ENCODE data around the gene HPS5.
"Not testable (repeated sequence)": the region's sequence is repeated elsewhere in the genome, so short reads cannot be mapped to it uniquely, and the experiment has no call there.

The HPS5 gene, protein sequence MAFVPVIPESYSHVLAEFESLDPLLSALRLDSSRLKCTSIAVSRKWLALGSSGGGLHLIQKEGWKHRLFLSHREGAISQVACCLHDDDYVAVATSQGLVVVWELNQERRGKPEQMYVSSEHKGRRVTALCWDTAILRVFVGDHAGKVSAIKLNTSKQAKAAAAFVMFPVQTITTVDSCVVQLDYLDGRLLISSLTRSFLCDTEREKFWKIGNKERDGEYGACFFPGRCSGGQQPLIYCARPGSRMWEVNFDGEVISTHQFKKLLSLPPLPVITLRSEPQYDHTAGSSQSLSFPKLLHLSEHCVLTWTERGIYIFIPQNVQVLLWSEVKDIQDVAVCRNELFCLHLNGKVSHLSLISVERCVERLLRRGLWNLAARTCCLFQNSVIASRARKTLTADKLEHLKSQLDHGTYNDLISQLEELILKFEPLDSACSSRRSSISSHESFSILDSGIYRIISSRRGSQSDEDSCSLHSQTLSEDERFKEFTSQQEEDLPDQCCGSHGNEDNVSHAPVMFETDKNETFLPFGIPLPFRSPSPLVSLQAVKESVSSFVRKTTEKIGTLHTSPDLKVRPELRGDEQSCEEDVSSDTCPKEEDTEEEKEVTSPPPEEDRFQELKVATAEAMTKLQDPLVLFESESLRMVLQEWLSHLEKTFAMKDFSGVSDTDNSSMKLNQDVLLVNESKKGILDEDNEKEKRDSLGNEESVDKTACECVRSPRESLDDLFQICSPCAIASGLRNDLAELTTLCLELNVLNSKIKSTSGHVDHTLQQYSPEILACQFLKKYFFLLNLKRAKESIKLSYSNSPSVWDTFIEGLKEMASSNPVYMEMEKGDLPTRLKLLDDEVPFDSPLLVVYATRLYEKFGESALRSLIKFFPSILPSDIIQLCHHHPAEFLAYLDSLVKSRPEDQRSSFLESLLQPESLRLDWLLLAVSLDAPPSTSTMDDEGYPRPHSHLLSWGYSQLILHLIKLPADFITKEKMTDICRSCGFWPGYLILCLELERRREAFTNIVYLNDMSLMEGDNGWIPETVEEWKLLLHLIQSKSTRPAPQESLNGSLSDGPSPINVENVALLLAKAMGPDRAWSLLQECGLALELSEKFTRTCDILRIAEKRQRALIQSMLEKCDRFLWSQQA

DNA sequence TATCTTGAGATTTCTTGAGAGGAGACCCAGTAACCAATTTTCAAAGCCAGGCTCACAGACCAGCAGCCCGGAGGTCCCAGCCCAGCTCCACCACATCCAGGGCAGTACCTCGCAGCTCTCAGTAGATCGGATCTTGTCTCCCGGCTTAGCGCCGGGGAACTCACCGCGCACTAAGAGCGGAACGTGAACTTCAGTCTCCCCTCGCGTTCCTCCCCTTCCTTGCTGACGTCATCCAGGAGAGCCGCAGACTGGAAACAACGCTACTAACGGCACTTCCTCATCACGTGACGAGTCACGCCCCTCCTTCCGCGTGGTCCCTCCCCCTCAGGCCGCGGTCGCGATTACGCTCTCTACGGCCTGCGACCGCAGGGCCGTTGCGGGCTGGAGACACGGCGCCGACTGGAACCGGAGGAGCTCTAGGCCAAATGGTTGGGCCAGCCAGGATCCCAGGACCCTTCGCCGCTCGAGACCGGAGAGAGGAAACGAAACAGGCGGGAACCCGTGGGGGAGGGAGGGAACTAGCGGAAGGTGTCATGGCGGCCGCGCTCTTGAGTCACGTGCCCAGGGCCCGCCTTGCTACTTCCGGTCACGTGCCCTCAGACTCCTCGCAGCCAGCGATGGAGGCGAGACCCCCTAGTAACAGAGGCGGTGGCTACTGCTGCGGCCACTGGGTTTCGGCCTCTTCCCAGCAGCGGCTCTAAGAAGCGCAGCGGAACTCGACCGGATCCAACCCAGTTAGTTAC is at the start of gene HPS5, which contains the start of gene GTF2H1:
TSS of gene HPS5 (minus strand) at position 172 of the 743 bp plus-strand sequence. CDS start 4,282 bp downstream, outside the sequence.
TSS of gene GTF2H1 (plus strand) at position 599 of the 743 bp plus-strand sequence. CDS start 10,508 bp downstream, outside the sequence.
- DNase-seq: peak; percentile 99

DNA sequence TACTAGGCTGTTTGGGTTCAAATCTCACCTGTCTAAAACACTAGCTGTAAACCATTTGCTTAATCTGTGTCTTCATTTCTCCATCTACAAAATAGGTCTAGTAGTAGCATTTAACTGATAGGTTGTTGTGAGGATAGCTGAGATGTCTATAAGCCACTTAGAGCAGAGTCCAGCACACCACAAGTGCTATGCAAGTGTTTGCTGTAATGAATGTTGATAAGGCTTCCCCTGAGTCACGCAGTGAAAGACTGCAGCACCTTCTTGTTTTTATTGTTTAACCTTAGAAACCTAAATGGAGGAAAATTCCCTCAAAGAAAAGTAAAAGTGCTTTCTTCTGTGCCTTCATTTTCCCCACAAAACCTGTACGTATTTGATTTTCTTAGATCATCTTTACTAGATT is 49.3 kb upstream of the HPS5 start:
- no peak for DNase-seq

DNA sequence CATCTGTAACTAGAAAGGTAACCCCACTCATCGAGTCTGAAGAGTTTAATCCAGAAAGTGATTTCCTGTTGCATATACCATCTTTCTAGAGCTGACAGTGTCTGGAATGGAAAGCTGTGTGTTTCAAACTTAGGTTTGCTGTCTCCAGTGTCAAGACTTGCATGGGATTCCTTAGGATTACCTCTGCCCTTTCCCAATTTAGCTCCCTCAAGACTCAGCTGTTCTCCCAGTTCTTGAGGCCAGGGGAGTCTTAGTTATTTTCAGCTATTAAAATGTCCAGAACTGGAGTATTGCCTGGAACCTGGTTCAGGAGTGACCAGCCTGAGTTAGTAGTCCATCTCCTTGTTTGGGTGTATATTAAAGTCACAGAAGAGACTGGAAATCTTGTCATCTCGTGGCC is 47.5 kb upstream of the HPS5 start:
- DNase-seq: no peak

DNA sequence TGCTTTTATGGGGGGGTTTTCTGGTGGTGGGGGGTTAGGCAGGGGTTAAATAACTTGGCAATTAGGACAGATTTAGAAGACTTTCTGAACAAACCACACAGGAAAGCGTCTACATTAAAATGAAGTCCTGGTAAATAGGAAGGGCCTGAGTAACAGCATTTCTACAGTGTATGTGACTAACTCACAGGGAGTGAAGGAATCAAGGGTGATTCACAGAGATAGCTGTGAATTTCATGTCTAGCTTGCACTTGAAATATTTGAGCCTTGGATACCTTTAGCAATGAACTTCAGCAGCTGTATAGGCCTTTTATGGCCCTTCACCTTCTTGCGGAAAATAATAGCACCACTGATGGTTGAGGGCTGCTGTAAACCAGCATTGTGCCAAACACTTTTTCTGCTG is 46.3 kb upstream of the HPS5 start:
- DNase-seq: no peak

DNA sequence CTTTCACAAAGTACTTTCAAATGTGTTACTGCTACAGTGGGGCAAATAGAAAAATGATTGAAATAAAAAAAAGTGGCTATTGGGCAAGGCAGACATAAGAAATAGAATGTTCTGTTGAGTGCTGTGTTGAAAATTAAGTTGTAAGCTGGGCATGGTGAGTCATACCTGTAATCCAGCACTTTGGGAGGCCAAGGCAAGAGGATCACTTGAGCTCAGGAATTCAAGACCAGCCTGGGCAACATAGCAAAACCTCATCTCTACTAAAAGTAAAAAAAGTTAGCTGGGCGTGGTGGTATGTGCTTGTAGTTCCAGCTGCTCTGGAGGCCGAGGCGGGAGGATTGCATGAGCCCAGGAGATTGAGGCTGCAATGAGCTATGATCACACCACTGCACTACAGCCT is 45.5 kb upstream of the HPS5 start:
- no peak for DNase-seq

DNA sequence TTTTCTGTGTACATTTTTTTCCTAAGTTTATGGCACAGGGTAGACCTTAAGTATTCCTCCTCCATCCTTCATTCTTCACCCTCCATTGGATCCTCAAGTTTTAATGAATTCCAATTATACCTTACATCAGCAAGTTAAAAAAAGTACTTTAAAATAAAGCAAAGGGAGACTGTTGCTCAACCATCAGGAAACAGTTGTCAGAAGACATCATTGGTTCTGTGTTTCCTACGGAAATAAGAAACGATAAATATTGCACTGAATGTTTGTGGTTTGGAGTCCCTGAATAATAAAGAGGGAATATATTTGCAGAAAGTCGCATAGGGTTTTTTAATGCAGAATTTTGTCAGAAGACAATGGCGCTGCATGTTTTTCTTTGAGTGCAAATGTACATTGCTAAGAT is 44.3 kb upstream of the HPS5 start:
- DNase-seq: no peak

DNA sequence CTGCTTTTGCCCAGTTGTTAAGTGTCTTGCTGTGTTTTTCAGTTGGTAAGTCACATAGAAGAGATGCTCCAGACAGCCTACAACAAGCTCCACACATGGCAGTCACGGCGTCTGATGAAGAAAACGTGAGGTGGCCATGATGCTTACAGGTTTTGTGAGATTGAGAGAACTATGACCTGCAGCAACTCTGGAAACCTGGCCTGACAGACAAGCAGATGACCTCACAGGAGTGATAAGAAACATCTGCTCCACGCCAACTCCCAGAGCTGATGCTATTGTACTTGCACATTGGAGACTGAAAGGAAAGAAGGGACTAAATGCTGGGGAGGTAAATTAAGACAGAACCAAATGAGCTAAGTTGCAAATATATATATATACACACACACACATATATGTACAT is 43.8 kb upstream of the HPS5 start:
- DNase-seq: no peak

DNA sequence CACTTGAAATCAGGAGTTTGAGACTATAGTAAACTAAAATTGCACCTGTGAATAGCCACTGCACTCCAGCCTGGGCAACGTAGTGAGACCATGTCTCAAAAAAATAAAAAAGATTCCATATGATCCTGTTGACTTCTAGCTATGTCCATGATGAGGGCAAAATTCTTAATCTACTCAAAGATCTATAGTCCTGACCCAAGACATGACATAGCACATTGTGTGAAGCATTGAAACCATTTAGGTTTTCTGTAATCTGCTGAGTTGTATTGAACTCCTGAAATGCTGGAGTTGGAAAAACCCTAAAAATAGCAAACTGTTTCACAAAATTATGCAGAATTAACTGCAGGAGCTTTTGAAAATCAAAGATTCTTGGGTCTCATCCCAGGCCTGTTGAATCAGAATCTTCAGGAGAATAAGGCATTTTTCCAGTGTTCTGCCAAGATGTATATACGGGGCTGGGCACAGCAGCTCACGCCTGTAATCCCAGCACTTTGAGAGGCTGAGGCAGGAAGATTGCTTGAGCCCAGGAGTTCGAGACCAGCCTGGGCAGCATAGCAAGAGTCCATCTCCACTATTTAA is 42.6 kb upstream of the HPS5 start:
- DNase-seq: no peak

DNA sequence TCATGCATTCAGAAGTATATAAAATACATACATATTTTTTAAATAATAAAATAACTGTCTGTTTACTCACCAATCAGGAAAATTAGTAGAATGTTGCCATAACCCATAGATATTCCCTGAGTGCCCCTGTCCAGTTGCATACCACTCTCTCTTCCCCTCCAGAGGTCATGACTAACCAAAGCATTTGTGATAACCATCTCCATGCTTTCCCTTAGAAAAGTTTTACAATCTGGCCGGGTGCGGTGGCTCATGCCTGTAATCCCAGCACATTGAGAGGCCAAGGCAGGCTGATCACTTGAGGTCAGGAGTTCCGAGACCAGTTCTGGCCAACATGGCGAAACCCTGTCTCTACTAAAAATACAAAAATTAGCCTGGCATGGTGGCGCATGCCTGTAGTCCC is 39.2 kb upstream of the HPS5 start:
- DNase-seq: no peak

DNA sequence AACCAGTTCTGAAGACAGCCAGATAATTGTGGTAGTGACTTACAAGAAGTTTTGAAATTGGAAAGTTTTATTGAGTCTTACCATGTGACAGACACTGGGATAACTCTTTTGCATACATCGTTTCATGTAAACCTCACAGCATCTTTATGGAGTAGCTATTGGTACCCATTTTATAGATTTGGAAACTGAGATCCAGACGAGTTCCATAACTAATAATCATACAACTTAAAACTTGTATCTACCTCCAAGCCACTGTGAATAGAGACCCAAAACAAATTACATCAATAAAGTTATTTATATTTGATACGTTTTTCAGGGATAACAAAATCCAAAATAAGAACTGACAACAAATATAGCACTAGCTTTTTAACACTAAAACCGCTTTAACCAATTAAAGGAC is 36.7 kb upstream of the HPS5 start:
- DNase-seq: no peak

DNA sequence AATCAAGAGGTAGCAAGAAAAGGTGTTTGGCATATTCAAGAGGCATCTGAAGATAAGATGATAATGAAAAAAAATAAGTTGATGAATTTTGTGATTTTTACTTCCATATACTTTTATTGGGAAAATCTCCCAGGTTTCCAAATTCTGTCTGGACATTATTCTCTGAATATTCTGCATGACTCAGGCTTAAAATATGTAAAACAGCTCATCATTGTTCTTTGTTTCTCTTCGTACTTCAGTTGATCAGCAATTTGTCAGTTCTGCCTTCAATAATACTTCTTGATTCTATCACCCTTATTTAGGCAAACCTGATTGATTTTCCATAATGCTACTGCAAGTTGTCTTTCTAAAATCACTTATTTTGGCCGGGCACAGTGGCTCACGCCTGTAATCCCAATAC is 30.6 kb upstream of the HPS5 start:
- no peak for DNase-seq

DNA sequence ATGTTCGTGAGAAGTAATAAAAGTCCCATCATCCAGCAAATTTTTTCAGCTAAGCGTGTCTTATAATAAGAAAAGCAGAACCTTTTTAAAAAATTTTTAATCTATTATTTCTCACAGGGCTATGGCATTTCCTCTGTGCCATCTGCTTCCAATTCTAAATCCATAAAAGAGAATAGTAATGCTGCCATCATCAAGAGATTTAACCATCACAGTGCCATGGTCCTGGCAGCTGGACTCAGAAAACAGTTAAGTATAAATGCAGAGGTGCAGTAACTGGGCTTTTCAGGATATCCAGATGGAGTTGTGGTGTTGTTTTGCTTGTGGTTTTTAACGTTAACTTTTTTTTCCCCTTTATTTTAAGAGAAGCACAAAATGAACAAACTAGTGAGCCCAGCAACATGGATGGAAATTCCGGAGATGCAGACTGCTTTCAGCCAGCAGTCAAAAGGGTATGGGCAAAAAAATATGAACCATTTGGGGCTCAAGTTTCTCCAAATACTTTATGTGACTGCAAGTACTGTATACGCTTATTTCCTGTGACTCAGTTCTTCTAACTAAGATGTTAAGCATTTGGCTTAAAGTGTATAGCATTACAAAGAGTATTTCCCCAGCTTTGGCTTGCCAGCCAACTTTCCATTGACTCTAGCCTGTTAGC is 25.7 kb upstream of the HPS5 start:
- DNase-seq: no peak

DNA sequence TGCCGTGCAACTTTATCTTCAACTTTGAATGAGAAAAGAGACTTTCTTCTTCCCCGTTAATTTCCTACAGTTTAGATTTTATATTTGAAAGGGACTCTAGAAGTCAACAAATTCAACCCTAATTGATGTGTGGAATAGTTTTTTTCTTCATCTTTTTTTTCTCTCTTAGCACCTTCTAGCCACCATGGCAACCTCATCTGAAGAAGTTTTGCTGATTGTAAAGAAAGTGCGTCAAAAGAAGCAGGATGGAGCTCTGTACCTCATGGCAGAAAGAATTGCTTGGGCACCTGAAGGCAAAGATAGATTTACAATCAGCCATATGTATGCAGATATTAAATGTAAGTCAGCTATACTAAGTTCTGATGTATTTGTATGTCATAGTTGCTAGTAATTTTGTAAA is 11.0 kb upstream of the HPS5 start:
- DNase-seq: no peak

DNA sequence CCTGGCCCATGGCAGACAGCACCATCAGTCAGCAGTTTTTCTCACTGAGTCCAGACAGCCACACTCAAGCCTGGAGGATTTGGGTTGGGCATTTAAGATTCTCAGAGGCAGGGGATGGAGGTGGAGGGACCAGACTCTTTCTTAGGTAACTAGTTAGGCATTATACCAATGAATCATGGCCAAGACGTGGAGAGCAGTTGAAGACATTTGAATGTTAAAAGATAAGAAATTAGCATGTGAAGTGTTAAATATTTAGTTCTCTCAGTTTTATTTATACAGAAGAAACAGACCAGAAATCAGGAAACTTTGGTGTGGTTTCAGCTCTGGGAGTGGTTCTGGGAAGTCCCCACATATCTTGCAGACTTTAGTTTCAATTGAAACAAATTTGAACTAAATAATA is 10.4 kb upstream of the HPS5 start:
- DNase-seq: no peak

DNA sequence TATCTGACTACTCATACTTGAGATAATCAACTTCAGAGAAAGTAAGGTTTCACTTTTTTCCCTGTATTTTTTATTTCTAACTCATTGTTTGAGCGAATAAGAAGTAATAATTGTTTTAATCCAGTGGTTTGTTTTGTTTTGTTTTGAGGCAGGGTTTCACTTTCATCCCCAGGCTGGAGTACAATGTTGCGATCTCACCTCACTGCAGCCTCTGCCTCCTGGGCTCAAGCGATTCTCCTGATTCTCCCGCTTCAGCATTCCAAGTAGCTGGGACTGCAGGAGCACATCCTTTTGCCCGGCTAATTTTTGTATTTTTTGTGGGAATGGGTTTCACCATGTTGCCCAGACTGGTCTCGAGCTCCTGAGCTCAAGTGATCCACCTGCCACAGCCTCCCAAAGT is 9.0 kb upstream of the HPS5 start:
- DNase-seq: no peak

DNA sequence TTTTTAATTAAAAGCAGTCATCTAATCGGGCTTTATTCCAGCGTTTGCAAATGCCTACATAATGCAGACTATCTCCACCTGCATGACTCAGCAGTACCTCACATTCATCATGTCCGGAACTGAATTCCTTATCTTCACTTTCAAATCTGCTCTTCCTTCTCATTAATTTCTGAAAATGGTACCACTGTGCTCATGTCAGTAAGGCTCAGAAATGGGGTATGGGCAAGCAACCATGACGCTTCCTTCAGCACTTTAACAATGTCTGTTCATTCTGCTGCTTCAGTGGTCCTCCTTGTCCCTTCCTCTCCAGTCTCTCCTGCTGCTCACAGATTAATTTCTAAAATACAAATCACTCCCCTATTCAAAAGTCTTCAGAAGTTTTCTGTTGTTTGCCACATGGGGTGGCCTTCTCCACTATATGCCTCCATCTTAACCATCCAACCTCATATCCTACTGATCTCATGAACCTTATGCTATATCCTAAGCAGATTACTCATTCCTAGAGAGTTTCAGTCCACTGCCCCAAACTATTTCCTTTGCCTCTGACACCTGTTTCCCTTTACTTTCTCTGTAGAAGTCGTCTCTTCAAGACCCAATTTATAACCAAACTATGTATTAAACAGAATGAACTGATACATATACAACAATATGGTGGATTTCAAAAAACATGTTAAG is 7.4 kb upstream of the HPS5 start:
- no peak for DNase-seq

DNA sequence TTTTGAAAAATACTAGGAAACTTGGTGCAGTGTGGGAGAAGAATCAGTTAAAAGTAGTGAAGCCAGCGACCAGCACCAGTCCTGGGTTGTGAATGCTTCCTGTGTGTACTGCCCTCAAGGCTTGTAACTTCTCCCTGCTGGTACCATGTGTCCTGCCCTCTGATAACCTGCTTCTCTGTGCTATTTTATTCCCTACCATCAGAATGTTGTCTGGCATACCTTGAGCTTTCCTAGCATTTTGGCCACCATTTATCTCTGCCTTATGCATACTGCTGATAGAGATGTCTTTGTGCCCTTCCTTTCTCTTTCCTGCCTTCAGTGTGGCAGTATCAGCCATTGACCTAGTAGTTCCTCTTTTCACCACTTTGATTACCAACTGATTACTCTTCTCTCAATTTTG is 2.4 kb upstream of the HPS5 start:
- no peak for DNase-seq

DNA sequence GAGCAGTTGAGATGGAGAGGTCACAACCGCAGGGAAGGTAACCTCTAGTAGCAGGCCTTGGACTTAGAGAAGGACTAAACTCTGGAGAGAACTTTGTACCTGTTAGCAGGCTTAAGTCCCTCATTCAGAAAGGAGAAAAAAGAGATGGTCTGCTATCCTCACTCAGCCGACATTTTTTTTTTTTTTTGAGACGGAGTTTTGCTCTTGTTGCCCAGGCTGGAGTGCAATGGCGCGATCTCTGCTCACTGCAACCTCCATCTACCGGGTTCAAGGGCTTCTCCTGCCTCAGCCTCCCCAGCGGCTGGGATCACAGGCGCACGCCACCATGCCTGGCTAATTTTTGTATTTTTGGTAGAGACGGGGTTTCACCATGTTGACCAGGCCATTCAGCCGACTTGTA is 1.9 kb upstream of the HPS5 start:
- not testable (repeated sequence) for DNase-seq

DNA sequence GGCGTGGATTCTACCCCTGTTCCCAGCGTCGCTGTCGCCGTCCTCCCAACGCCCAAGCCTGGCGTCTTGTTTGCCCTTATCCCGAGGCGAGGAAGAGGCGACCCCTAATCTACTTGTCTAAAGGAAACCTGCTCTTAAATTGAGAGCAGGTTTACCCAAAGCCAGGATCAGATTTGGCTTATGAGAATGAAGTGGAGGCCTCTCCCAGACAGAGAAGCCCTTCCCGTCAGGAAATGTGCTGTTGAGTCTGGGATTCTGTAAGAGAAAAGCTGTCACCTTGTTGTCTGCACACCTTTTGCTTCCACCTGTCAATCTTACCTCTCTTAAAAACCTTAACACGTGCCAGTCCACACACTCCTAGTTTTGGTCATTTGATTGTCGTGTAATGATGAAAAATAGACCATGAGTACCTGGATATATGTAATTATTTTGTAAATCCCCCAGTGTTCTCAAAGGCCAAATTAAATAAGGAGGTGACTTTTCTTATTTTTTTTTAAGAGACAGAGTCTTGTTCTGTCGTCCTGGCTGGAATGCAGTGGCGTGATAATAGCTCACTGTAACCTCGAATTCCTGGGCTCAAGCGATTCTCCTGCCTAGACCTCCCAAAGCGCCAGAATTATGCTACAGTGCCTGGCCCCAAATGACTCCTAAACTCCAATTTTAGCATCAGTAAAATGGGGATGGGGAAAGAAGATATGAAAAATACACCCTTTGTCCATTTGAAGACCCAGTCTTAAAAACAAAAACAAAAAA is 1.1 kb upstream of the HPS5 start:
- DNase-seq: peak; percentile 39

DNA sequence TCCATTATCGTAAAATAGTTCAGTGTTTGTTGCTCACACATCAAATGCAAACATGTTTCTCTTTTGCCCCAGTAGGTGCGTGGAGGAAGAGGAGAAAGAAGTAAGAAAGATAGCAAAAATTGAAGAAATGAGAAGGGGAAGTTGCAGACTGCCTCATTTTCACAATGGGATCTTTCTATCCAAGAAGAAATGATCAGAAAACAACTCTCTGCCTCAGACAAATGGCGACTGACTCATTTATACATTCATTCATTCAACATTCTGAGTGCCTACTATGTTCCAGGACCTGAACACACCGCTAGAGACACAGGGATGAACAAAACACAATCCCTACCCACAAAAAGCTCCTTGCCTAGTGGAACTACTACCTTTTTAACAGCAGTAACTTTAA is 367 bp downstream of the HPS5 start:
- no peak for DNase-seq

DNA sequence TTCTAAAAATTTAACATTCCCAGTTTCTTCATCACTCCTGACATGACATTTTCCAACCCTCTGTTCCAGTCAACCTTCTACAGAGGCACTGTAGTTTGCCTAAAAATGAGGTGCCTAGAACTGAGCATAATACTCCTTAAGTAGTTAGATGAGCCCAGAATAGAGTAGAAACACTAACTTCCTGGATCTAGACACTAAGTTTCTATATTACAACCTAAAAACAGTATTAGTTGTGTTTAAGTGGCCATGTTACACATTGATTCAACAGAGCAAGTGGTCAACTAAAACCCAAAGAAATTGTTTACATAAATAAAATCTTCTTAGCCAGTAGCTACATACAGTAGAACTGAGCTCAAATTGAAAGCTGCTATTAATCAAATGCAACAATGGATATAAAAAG is 1.3 kb downstream of the HPS5 start:
- no peak for DNase-seq
